K562 (cell line): Measurements from ENCODE around the gene LUZP1. TPM values are rescaled to one million over a fixed set of nuclear protein-coding genes. Genes with fewer than 3 reads are reported as not detected.
A peak's percentile ranks its signal among the peaks of the same experiment; 100 is the strongest.

Experiments used
- ATF7 ChIP-seq: fragments of 450-650 bp; IDR thresholded peaks from 2 replicates; pipeline ENCODE4 v1.7.1; 2014; ENCODE audit warnings: mild to moderate bottlenecking, moderate library complexity
- CREB5 ChIP-seq: fragments of 250-450 bp; sonication (Bioruptor Pico); IDR thresholded peaks from 2 replicates; pipeline ENCODE4 v1.5.0; 2020; ENCODE audit warnings: mild to moderate bottlenecking
- ELK1 ChIP-seq: sonication (generic); formaldehyde crosslinking; IDR thresholded peaks from 2 replicates; pipeline ENCODE4 v1.8.1; 2022; ENCODE audit warnings: missing genetic modification reagents
- ERF ChIP-seq: fragments of 450-650 bp; formaldehyde crosslinking; IDR thresholded peaks from 2 replicates; pipeline ENCODE4 v1.4.0; 2020; ENCODE audit warnings: mild to moderate bottlenecking, mixed read lengths
- GATAD2B ChIP-seq: fragments of 450-650 bp; IDR thresholded peaks from 2 replicates; pipeline ENCODE4 v1.6.1; 2017; ENCODE audit warnings: mild to moderate bottlenecking, borderline replicate concordance
- IFI16 ChIP-seq: fragments of 250-450 bp; sonication (Bioruptor Pico); IDR thresholded peaks from 2 replicates; pipeline ENCODE4 v2.1.2; 2022; ENCODE audit warnings: mild to moderate bottlenecking, inconsistent platforms
- IRF9 ChIP-seq: fragments of 450-650 bp; IDR thresholded peaks from 2 replicates; pipeline ENCODE4 v1.6.1; 2016; ENCODE audit warnings: missing biosample characterization, missing genetic modification characterization
- KLF6 ChIP-seq: fragments of 250-450 bp; sonication (Bioruptor Pico); IDR thresholded peaks from 2 replicates; pipeline ENCODE4 v1.4.0; 2020; ENCODE audit warnings: mild to moderate bottlenecking, moderate library complexity, borderline replicate concordance
- MECOM ChIP-seq: fragments of 250-450 bp; sonication (Bioruptor Pico); IDR thresholded peaks from 2 replicates; pipeline ENCODE4 v1.8.0; 2022; ENCODE audit warnings: inconsistent platforms
- NR1H2 ChIP-seq: sonication (generic); formaldehyde crosslinking; IDR thresholded peaks from 2 replicates; pipeline ENCODE4 v1.4.0; 2020; ENCODE audit warnings: mild to moderate bottlenecking, missing genetic modification reagents
- NR3C1 ChIP-seq: sonication (generic); formaldehyde crosslinking; IDR thresholded peaks from 2 replicates; pipeline ENCODE4 v1.8.1; 2022; ENCODE audit warnings: missing genetic modification reagents
- RREB1 ChIP-seq: fragments of 250-450 bp; sonication (Bioruptor Pico); IDR thresholded peaks from 2 replicates; pipeline ENCODE4 v1.4.0; 2020
- USF2 ChIP-seq: sonication (generic); formaldehyde crosslinking; IDR thresholded peaks from 2 replicates; pipeline ENCODE4 v1.5.0; 2020; ENCODE audit warnings: missing genetic modification reagents
- ZNF184 ChIP-seq: sonication (generic); formaldehyde crosslinking; IDR thresholded peaks from 2 replicates; pipeline ENCODE4 v1.5.0; 2020; ENCODE audit warnings: missing genetic modification reagents
- ZNF316 ChIP-seq: fragments of 450-650 bp; IDR thresholded peaks from 2 replicates; pipeline ENCODE4 v1.6.1; 2016
- ZNF586 ChIP-seq: fragments of 450-650 bp; formaldehyde crosslinking; conservative IDR thresholded peaks from 2 replicates; pipeline ENCODE4 v1.4.0; 2020; ENCODE audit warnings: mild to moderate bottlenecking, moderate library complexity
- polyA plus RNA-seq, 8 experiments: library from polyadenylated mRNA; depleted of rRNA in 4 of 8; stranded (reverse) in 5 of 8; unstranded in 3 of 8; fragments of >200 nt; fragmentation: Nextera tagmentation in 2 of 8; fragmentation: Illumina TruSeq in 1 of 8; extraction: Ambion mirVana in 2 of 8; extraction: Trizol in 1 of 8; gene quantifications; 2 replicates each; pipeline versions ENCODE4 v1.2.1 to v1.2.3, GENCODE V29; 2011 to 2014; ENCODE audit warnings: inconsistent platforms in 1 of 8, missing spikeins in 1 of 8
- total RNA-seq, 7 experiments: library from RNA; depleted of rRNA in 6 of 7; stranded (reverse); fragments of >200 nt in 6 of 7; fragmentation: Illumina TruSeq in 2 of 7; extraction: Trizol in 2 of 7; gene quantifications; 2 replicates each; pipeline versions ENCODE4 v1.2.1 to v1.2.3, GENCODE V29; 2011 to 2021; ENCODE audit warnings: low replicate concordance in 1 of 7

LUZP1 gene
- total and polyA plus RNA-seq, 9 of the 15 experiments (the other 6 are each of a cell fraction or from before 2014, with no cell fraction given): 6.5 to 19.1 (median 12.4) TPM

- no peak for TF ChIP-seq CREB5
- TF ChIP-seq ERF (CRISPR knock-in tag): no peak; the same call in 1 of the 2 replicates
- TF ChIP-seq NR3C1: no peak
- no peak for TF ChIP-seq USF2 (CRISPR knock-in tag)
- no peak for TF ChIP-seq ZNF586 (CRISPR knock-in tag)
- TF ChIP-seq RREB1 (CRISPR knock-in tag): peak; percentile 41; the same call in 1 of the 2 replicates
- no peak for TF ChIP-seq IRF9 (tag)
- no peak for TF ChIP-seq IFI16
- TF ChIP-seq KLF6: 0 out of 2 replicates have a peak, but pooled peaks have one; percentile 47
- no peak for TF ChIP-seq ELK1 (CRISPR knock-in tag)
- TF ChIP-seq NR1H2 (CRISPR knock-in tag): peak; percentile 74; the same call in 1 of the 2 replicates
- no peak for TF ChIP-seq ZNF184
- TF ChIP-seq GATAD2B: peak; percentile 64; the same call in 1 of the 2 replicates
- TF ChIP-seq ZNF316: no peak
- no peak for TF ChIP-seq MECOM (CRISPR knock-in tag)
- TF ChIP-seq ATF7: peak; percentile 35; the same call in 1 of the 2 replicates
Measured at GRCh38 chr1:23167353-23168078, 1.1 kb downstream of the LUZP1 start (continued).
